Stimulated activated CD8-positive, alpha-beta memory T cell treated with anti-CD3 and anti-CD28 coated beads, Interleukin-4, amount 100 ng/mL, for 24 hours (primary cell): Measurements from ENCODE around the gene NT5DC1.

ENCODE experiments used
- DNase-seq: peaks from one replicate; pipeline ENCODE4 v3.0.0-alpha.2; 2020; ENCODE audit warnings: low read depth

The NT5DC1 gene

GRCh38 chr6:116100419-116101301, at the start of gene NT5DC1:
NT5DC1 (plus strand) TSS chr6:116100853; CDS start chr6:116100931, 78 bp downstream.
- DNase-seq = peak; percentile 80

- DNase-seq = no peak
These were observed 49.4 kb upstream of the NT5DC1 start for GRCh38 chr6:116051244-116051643.

- no peak for DNase-seq
These were observed 45.1 kb upstream of the NT5DC1 start for GRCh38 chr6:116055513-116055912.

GRCh38 chr6:116057766-116058165, 42.9 kb upstream of the NT5DC1 start:
- DNase-seq = no peak

- no peak for DNase-seq
These were observed 40.7 kb upstream of the NT5DC1 start for GRCh38 chr6:116059713-116060571.

- no peak for DNase-seq
These were observed 39.9 kb upstream of the NT5DC1 start, which contains the start of gene FRK for GRCh38 chr6:116060572-116061283. FRK (minus strand) TSS chr6:116060891; CDS start chr6:116060311, 580 bp downstream.

GRCh38 chr6:116062496-116062895, 38.2 kb upstream of the NT5DC1 start:
- no peak for DNase-seq

- DNase-seq = no peak
These were observed 36.0 kb upstream of the NT5DC1 start for GRCh38 chr6:116064666-116065065.

GRCh38 chr6:116066789-116067188, 33.9 kb upstream of the NT5DC1 start:
- DNase-seq = no peak

GRCh38 chr6:116070101-116070500, 30.6 kb upstream of the NT5DC1 start:
- DNase-seq = no peak

- no peak for DNase-seq
These were observed 29.9 kb upstream of the NT5DC1 start for GRCh38 chr6:116070616-116071389.

GRCh38 chr6:116072368-116072767, 28.3 kb upstream of the NT5DC1 start:
- DNase-seq = no peak

GRCh38 chr6:116073765-116074440, 26.8 kb upstream of the NT5DC1 start:
- DNase-seq = no peak

GRCh38 chr6:116074732-116075390, 25.8 kb upstream of the NT5DC1 start:
- no peak for DNase-seq

- DNase-seq = no peak
These were observed 22.1 kb upstream of the NT5DC1 start for GRCh38 chr6:116078522-116078921.

- DNase-seq = no peak
These were observed 21.7 kb upstream of the NT5DC1 start for GRCh38 chr6:116078945-116079344.

GRCh38 chr6:116083052-116083451, 17.6 kb upstream of the NT5DC1 start:
- no peak for DNase-seq

- DNase-seq = no peak
These were observed 16.4 kb upstream of the NT5DC1 start for GRCh38 chr6:116084284-116084683.

GRCh38 chr6:116087437-116088027, 13.1 kb upstream of the NT5DC1 start:
- DNase-seq = no peak

- no peak for DNase-seq
These were observed 11.7 kb upstream of the NT5DC1 start for GRCh38 chr6:116088946-116089345.
